ENCODE data around the gene MICU2. TPM values are rescaled to one million over a fixed set of nuclear protein-coding genes. Genes with fewer than 3 reads are reported as not detected.

Gene MICU2
- total and polyA plus RNA-seq, 10 of the 15 experiments (the other 5 are each of a cell fraction or from before 2014, with no cell fraction given) = 17.7 to 56.6 (median 43.8) TPM

DNA sequence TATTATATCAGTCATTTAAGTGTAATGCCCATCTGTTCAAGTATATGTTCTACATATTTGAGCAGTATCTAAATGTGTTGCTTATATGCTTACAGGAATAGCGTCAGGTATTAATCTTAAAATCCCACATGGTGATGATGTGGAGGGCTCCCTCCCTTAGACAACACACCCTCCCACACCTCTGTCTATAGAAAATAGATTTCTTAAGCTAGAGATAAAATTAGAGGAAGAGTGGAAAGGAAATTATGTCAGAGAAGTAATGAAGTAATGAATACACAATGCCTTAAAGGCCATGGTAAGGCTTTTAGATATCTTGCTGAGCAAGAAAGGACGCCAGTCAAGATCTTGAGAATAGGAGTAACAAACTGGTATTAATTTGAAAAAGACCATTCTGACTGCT is 157.3 kb downstream of the MICU2 start:
- Histone ChIP-seq H3K79me2 (ENCODE audit: control insufficient read depth, insufficient read depth, low read length) (peaks cover 14% of the 10 kb centered on the region), H2AFZ (ENCODE audit: control insufficient read depth, low read depth, low read length) (no peak overlapping the region), H3K4me2 (ENCODE audit: control insufficient read depth, insufficient read depth) (no peak overlapping the region), H3K9ac (ENCODE audit: control insufficient read depth, insufficient read depth, low read length) (no peak overlapping the region), H3K27ac (ENCODE audit: control insufficient read depth, insufficient read depth) (no peak overlapping the region), H3K4me3 (no peak overlapping the region), H4K20me1 (ENCODE audit: control insufficient read depth, insufficient read depth) (no peaks in the 10 kb centered on the region), H3K36me3 (ENCODE audit: control insufficient read depth in 2 of 2, insufficient read depth in 2 of 2, low read length in 1 of 2) (no peaks in the 10 kb centered on the region), H3K9me3 (replicated peaks; ENCODE audit: control insufficient read depth, insufficient read depth, low read length) (peaks cover 3% of the 10 kb centered on the region; the same call in 1 of the 3 replicates), H3K4me1 (ENCODE audit: control insufficient read depth, insufficient read depth, low read length) (no peaks in the 10 kb centered on the region), H3K27me3 (replicated peaks in 1 of 2; ENCODE audit: control insufficient read depth in 2 of 2, insufficient read depth in 2 of 2, low read length in 1 of 2) (no peaks in the 10 kb centered on the region)
- WGBS (ENCODE audit: insufficient coverage, insufficient replicate concordance, low lambda C conversion rate, missing lambda C conversion rate) = 97% methylated on average over 2 of the region's 2 CpGs
- FAIRE-seq (no peak), DNase-seq (ENCODE audit: low read depth, low spot score) (no peak), ATAC-seq (no peak)
- ChIA-PET SMC1A (ENCODE audit: uncharacterized antibody, unreplicated experiment) (no interaction called here), CTCF (no interaction called here), POLR2A (no interaction called here), RAD21 (ENCODE audit: unreplicated experiment) (no interaction called here)
- intact Hi-C loops (cut with micrococcal nuclease; ENCODE audit: unreplicated experiment) (no loop called here), in situ Hi-C loops (cut with MboI) (no loop called here)
- no TSS peak for BruUV-seq (replicated peaks)
- TF ChIP-seq RBBP5 (conservative IDR thresholded peaks at IDR 0.05) (no peak), RCOR1 (conservative IDR thresholded peaks at IDR 0.05; ENCODE audit: low read depth, low read length) (no peak), SMAD1 (IDR thresholded peaks at IDR 0.05; ENCODE audit: low read depth, partially characterized antibody) (no peak)

DNA sequence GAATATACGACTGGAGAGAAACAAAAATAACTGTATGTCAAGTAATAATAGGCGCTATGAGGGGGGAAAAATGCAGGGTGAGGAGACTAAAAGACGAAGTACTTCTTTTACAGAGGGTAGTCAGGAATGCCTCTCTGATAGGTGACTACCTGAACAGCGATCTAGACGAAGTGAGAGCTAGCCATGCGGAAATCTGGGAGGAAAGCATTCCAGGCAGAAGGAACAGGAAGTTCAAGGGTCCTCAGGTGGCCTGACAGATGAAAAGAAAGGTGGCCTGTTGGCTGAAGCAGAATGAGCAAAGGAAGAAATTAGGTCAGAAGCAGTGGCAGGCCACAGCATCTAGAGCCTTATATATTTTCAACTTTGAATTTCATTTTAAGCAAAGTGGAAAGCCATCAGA is 158.2 kb downstream of the MICU2 start:
- Histone ChIP-seq H3K9ac (ENCODE audit: control insufficient read depth, insufficient read depth, low read length) (no peak overlapping the region), H3K36me3 (ENCODE audit: control insufficient read depth in 2 of 2, insufficient read depth in 2 of 2, low read length in 1 of 2) (no peaks in the 10 kb centered on the region), H3K4me3 (no peak overlapping the region), H3K27ac (ENCODE audit: control insufficient read depth, insufficient read depth) (no peak overlapping the region), H3K79me2 (ENCODE audit: control insufficient read depth, insufficient read depth, low read length) (peaks cover 17% of the 10 kb centered on the region), H3K9me3 (replicated peaks; ENCODE audit: control insufficient read depth, insufficient read depth, low read length) (peaks cover 3% of the 10 kb centered on the region; the same call in 1 of the 3 replicates), H2AFZ (ENCODE audit: control insufficient read depth, low read depth, low read length) (no peak overlapping the region), H3K4me1 (ENCODE audit: control insufficient read depth, insufficient read depth, low read length) (no peaks in the 10 kb centered on the region), H3K27me3 (replicated peaks in 1 of 2; ENCODE audit: control insufficient read depth in 2 of 2, insufficient read depth in 2 of 2, low read length in 1 of 2) (no peaks in the 10 kb centered on the region), H3K4me2 (ENCODE audit: control insufficient read depth, insufficient read depth) (no peak overlapping the region), H4K20me1 (ENCODE audit: control insufficient read depth, insufficient read depth) (no peaks in the 10 kb centered on the region)
- intact Hi-C loops (cut with micrococcal nuclease; ENCODE audit: unreplicated experiment) (no loop called here), in situ Hi-C loops (cut with MboI) (no loop called here)
- ATAC-seq (no peak), FAIRE-seq (no peak), DNase-seq (ENCODE audit: low read depth, low spot score) (no peak)
- ChIA-PET SMC1A (ENCODE audit: uncharacterized antibody, unreplicated experiment) (interaction anchor here (0.8 to 1.4 kb wide), 2 partner anchors 10 to 12 kb away, joined by 3 to 4 read pairs; no protein-coding TSS in a partner anchor), CTCF (no interaction called here), POLR2A (no interaction called here), RAD21 (ENCODE audit: unreplicated experiment) (no interaction called here)
- WGBS (ENCODE audit: insufficient coverage, insufficient replicate concordance, low lambda C conversion rate, missing lambda C conversion rate) = 91% methylated on average over 6 of the region's 6 CpGs
- BruUV-seq (replicated peaks) = no TSS peak
- no peak for TF ChIP-seq RELA (IDR thresholded peaks at IDR 0.05; ENCODE audit: borderline replicate concordance, partially characterized antibody)
- TF ChIP-seq KLF5 (IDR thresholded peaks at IDR 0.05; ENCODE audit: partially characterized antibody) = no peak
- TF ChIP-seq TCF7 (IDR thresholded peaks at IDR 0.05; ENCODE audit: borderline replicate concordance) = no peak
- no peak for TF ChIP-seq BCLAF1 (IDR thresholded peaks at IDR 0.05)
- no peak for TF ChIP-seq ZBTB4 (CRISPR knock-in tag; IDR thresholded peaks at IDR 0.05)
- no peak for TF ChIP-seq SREBF1 (IDR thresholded peaks at IDR 0.05; ENCODE audit: low read length)
- TF ChIP-seq SMC3 (IDR thresholded peaks at IDR 0.05; ENCODE audit: borderline replicate concordance, low read length) = no peak
- TF ChIP-seq EED (IDR thresholded peaks at IDR 0.05; ENCODE audit: low read depth) = no peak
- TF ChIP-seq ETV6 (conservative IDR thresholded peaks at IDR 0.05 in 1 of 2, IDR thresholded peaks at IDR 0.05 in 1 of 2; ENCODE audit: borderline replicate concordance in 1 of 2, low read depth in 1 of 2) = no peak
- no peak for TF ChIP-seq RUNX3 (IDR thresholded peaks at IDR 0.05; ENCODE audit: low read length)

All from GM12878 (cell line).